MV-4-11 (cell line): ENCODE measurements around the gene HSPH1.
A peak's percentile ranks its signal among the peaks of the same experiment; 100 is the strongest.

Source experiments
- DNase-seq: peaks from one replicate; lab custom pipeline; 2025; lab: John Stamatoyannopoulos, UW

Gene HSPH1

GRCh38 chr13:31161557-31162150, at the start of gene HSPH1:
Gene HSPH1 (minus strand): TSS chr13:31161904. CDS start chr13:31161582, 322 bp downstream.
- peak; percentile 98 for DNase-seq

GRCh38 chr13:31209841-31210210, 48.1 kb upstream of the HSPH1 start:
- DNase-seq, result no peak

DNA sequence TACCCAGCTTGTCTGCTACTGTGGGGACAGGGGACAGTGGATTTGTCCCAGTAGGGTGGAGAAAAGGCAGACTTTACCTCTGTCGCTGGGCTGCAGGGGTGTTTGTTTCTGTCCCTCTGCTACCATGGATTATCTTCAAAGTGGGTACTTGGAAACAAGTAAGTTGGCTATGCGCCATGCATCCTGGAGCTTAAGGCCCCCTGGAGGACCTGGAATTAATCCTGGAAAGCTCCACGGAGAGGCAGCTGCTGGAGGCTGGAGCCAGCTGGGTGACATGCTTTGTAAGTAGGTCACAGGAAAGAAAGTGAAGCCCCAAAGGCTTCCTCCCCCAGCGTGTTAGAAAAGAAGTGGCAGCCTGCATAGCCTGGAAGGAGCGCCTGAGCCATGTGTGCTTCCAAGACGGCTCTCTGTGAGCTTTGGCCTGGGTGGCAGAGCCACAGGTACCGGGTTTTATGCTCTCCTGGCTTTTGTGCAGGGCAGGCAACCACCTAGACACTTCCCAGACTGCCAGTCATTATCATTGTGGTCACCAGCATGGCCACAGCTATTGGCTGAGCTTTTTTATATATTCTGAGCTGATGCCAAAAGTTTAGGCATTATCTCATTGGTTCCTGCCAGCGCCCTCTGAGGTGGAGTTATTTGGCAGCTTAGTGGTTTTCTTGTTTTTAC, 47.6 kb upstream of the HSPH1 start:
- no peak for DNase-seq

GRCh38 chr13:31208559-31209122, 46.9 kb upstream of the HSPH1 start:
- DNase-seq, result no peak

GRCh38 chr13:31207661-31208552, 46.2 kb upstream of the HSPH1 start:
- DNase-seq, result no peak

- DNase-seq, result peak; percentile 16
These were observed 42.9 kb upstream of the HSPH1 start for GRCh38 chr13:31204592-31204991.

DNA sequence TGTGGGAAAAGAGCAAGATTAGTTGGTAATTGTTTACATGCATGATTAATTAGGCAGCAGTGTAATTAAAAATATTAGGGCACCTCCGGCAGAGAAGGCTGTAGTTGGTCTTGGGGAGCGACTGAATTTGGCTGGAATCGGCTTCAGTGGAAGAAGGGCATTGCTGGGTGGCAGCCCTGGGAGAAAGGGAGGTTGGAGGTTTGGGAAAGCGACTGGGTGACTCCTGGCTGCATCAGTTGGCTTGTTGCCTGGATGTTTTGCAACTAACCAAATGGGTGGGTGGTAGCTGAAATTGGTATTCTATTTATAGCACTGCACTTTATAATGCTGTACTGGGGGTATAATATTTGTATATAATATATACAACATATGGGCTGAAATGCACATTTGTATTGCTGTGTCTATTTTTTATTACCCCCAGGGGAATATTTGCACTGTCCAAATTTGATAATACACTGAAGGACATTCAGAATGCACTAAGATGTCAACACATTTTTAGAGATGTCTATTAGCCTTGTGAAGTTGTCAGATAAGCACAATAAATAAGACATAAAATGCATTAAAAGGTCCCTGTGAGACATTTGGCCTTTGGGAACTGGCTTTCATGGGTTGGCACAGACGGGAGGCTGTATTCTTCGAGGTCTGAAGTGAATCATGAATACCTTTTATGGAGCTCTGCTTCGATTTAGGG, 39.8 kb upstream of the HSPH1 start:
- no peak for DNase-seq

DNA sequence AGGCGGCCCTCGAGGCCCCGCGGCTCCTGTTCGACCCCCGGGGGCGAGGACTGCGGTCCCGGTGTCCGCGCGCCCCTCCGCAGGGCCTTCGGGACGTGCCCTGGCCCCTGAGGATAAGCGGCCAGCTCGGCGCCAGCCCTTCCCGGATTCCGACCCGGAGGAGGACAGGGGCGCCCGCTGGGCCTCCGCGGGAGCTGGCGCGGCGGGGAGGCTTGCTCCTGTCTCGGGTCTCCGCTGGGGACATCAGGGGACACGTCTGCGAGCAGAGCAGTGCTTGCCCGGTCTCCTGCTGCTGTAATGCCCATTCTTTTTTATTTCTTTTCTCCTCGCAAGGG, 38.9 kb upstream of the HSPH1 start:
- no peak for DNase-seq

GRCh38 chr13:31199849-31200636, 38.3 kb upstream of the HSPH1 start, which contains the start of gene B3GLCT:
Gene B3GLCT (plus strand): TSS chr13:31199975. CDS start chr13:31200085, 110 bp downstream.
- DNase-seq, result peak; percentile 44

DNA sequence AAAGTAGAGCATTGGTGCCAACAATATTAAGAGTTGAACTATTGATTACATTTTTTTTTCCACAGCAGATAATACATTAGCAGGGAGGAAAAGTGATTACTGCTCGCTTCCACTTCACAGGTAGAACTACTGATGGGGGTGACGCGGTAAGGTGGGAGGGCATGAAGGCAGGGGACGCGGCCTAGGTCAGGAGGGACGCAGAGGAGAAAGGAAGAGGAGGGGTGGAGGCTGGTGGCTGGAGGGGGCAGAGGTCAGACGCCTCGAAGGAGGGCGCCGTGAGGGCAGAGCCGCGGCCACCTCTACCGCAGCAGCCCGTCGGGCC, 37.8 kb upstream of the HSPH1 start:
- no peak for DNase-seq

- peak; percentile 59 for DNase-seq
These were observed 36.8 kb upstream of the HSPH1 start for GRCh38 chr13:31198519-31198918.

DNA sequence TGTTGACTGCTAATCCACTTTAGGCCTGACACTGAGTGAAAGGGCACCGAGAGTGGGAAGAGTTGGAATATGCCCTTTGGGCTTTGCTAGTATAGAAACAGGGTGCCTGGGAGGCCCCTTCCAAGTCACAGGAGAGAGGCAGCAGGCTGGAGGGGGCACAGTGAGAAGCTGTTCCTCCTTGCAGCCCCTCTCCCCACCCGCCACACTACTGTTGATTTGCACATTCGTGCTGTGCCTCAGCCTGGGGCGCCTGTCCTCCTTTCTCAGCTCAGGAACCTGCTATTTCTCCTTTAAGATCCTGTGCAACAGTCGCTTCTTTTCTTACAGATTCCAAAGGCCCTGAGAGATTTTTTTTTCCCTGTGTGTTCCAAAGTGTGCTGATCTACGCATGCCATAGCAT, 35.3 kb upstream of the HSPH1 start:
- no peak for DNase-seq

- DNase-seq, result no peak
These were observed 33.9 kb upstream of the HSPH1 start for GRCh38 chr13:31195616-31196015.

DNA sequence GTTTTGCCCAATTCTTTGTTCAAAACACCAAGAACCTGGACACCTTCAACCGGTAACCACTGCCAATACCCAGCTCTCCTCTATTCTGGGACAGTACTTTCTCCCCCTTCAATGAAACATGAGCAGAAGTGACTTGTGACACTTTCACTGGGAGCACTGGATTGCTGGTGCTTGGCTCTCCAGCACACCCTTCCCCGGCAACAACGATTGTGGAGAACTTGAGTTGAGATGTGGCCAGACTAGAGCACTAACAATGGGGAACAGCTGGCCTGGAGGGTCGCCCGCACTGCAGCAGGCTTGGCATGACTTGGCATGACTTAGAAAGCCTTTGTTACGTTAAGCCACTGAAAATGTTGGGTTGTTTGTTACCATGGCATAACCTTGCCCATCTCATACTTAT, 30.6 kb upstream of the HSPH1 start:
- no peak for DNase-seq

DNA sequence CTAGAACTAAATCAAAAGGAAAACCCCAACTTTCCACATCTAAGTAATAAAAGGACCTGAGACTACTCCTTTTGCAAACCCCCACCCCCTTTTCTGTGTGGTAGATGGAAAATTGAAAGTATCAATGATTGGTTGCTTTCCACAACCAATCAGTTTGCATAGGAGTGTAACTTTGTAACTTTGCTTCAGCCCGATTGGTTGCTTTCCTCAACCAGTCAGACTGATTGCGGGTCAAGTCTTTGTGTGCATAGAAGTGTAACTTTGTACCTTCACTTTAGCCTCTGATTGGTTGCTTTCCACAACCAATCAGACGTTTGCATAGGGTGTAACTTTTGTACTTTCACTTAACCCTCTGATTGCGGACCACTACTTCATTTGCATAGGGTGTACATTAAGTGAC, 30.0 kb upstream of the HSPH1 start:
- DNase-seq, result no peak

GRCh38 chr13:31184981-31185645, 23.4 kb upstream of the HSPH1 start:
- DNase-seq, result no peak

DNA sequence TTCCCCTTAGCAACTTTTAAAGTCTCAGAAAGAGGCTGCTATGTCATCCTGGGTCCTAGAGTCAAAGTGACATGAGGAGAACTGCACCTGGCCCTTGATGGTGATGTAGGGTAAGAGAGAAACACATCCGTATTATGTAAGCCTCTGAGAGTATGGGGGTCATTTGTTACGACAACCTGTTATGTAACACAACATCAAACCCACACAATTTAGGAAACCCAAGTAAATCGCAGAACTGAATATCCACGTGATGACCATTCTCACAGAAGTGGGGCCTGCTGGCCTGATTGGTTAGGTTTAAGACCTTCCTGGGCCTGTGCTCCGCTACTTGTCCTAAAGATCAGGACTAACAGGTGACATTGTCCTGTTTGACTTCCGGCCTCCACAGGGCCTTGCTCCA, 22.7 kb upstream of the HSPH1 start:
- DNase-seq, result no peak

DNA sequence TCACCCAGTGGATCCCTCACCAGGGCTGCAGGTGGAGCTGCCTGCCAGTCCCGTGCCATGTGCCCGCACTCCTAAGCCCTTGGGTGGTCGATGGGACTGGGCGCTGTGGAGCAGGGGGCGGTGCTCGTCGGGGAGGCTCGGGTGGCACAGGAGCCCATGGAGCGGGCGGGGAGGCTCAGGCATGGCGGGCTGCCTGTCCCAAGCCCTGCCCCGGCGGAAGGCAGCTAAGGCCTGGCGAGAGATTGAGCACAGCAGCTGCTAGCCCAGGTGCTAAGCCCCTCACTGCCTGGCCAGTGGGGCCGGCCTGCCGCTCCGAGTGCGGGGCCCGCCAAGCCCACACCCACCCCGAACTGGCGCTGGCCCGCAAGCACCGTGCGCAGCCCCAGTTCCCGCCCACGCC, 21.3 kb upstream of the HSPH1 start:
- no peak for DNase-seq

GRCh38 chr13:31179754-31180153, 18.1 kb upstream of the HSPH1 start:
- DNase-seq, result peak; percentile 73

DNA sequence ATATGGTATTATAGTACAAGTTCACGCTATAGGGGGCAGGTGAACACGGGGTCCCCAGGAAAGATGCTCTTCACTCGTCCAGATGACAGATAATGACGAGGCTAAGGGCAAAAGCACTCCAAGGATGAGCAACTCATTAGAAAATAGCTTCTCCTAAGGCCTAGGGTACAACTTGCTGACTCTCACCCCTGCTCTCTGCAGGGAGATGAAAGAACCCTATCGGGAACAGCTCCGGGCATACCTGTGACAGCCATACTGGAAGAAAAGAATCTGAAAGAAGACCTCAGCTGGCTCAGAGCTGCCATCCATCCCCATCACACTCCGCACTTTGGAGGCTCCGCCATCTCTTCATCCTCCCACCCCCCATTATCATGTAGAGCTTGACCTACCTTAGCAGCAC, 17.5 kb upstream of the HSPH1 start:
- DNase-seq, result no peak
